Uterus (tissue), 2 donors: ENCODE data around the gene ZMPSTE24.

Source experiments
- CTCF ChIP-seq, 4 experiments: fragments of 200-600 bp in 2 of 4; fragments of 450-650 bp in 2 of 4; sonication (generic) in 2 of 4; IDR thresholded peaks; one replicate each; pipeline ENCODE4 v1.5.1; 2016 to 2019; ENCODE audit warnings: antibody characterized with exemption in 4 of 4, mild to moderate bottlenecking in 2 of 4, moderate library complexity in 1 of 4
- POLR2A ChIP-seq, 2 donors: fragments of 450-650 bp; IDR thresholded peaks; one replicate each; pipeline ENCODE4 v1.6.1; 2016; ENCODE audit warnings: antibody characterized with exemption in 2 of 2, mild to moderate bottlenecking in 1 of 2, moderate library complexity in 1 of 2

- TF ChIP-seq CTCF (IDR thresholded peaks at IDR 0.05) (no peak), POLR2A (IDR thresholded peaks at IDR 0.05) (no peak)
Measured at GRCh38 chr1:40310129-40310461, 52.1 kb downstream of the ZMPSTE24 start.
